Activated CD4-positive, alpha-beta memory T cell treated with anti-CD3 and anti-CD28 coated beads for 36 hours (primary cell): Measurements from ENCODE around the gene PSMA6. TPM values are rescaled to one million over a fixed set of nuclear protein-coding genes. Genes with fewer than 3 reads are reported as not detected.
A peak's percentile ranks its signal among the peaks of the same experiment; 100 is the strongest.
"Not testable (repeated sequence)": the region's sequence is repeated elsewhere in the genome, so short reads cannot be mapped to it uniquely, and the experiment has no call there.

ENCODE experiments used
- CTCF ChIA-PET: fragments of 350-600 bp; sonication (Branson Sonifier 250); formaldehyde crosslinking; loops from one replicate; lab custom pipeline; 2021; ENCODE audit warnings: antibody characterized with exemption, inconsistent platforms; lab: Charles Lee
- POLR2A ChIA-PET: fragments of 350-600 bp; sonication (Branson Sonifier 250); formaldehyde crosslinking; loops from one replicate; lab custom pipeline; 2021; ENCODE audit warnings: antibody characterized with exemption; lab: Charles Lee
- DNase-seq: peaks from one replicate; pipeline ENCODE4 v3.0.0-alpha.2; 2020
- H3K27ac Mint-ChIP-seq: one replicate; pipeline ENCODE4 v1.8.0; 2021; ENCODE audit warnings: mixed read lengths
- H3K27me3 Mint-ChIP-seq: one replicate; pipeline ENCODE4 v1.8.0; 2021; ENCODE audit warnings: mixed read lengths
- H3K36me3 Mint-ChIP-seq: one replicate; pipeline ENCODE4 v1.8.0; 2021; ENCODE audit warnings: mixed read lengths
- H3K4me1 Mint-ChIP-seq: one replicate; pipeline ENCODE4 v1.8.0; 2021; ENCODE audit warnings: low read depth, mixed read lengths
- H3K4me3 Mint-ChIP-seq: one replicate; pipeline ENCODE4 v1.8.0; 2021; ENCODE audit warnings: mild to moderate bottlenecking, mixed read lengths
- H3K9me3 Mint-ChIP-seq: one replicate; pipeline ENCODE4 v1.8.0; 2021; ENCODE audit warnings: mixed read lengths
- intact Hi-C: fragments of 100-400 bp; cut with micrococcal nuclease; formaldehyde crosslinking; loops from one replicate; pipeline ENCODE4 v1.15.1; 2023
- total RNA-seq, 2 experiments: library from RNA; stranded (reverse); gene quantifications; one replicate each; pipeline ENCODE4 v1.2.3, GENCODE V29; 2021

The PSMA6 gene
- total RNA-seq, 2 experiments from 2014 or later, result 407 to 425 TPM

GRCh38 chr14:35320472-35320871 is 28.3 kb downstream of the PSMA6 start:
- no peak for DNase-seq
- Mint-ChIP-seq H3K4me1 (no peaks in the 10 kb centered on the region), H3K4me3 (no peak overlapping the region), H3K27me3 (no peaks in the 10 kb centered on the region), H3K27ac (no peak overlapping the region), H3K9me3 (no peaks in the 10 kb centered on the region), H3K36me3 (peaks cover 25% of the 10 kb centered on the region)
- ChIA-PET CTCF (no interaction called here), POLR2A (no interaction called here)
- intact Hi-C loops, result no loop called here

GRCh38 chr14:35326375-35326774 is 34.2 kb downstream of the PSMA6 start:
- no peak overlapping the region for H3K4me3 Mint-ChIP-seq
- H3K9me3 Mint-ChIP-seq, result no peaks in the 10 kb centered on the region
- intact Hi-C loops, result no loop called here
- CTCF ChIA-PET, result no interaction called here
- POLR2A ChIA-PET, result no interaction called here
- H3K4me1 Mint-ChIP-seq, result no peaks in the 10 kb centered on the region
- H3K27me3 Mint-ChIP-seq, result no peaks in the 10 kb centered on the region
- H3K27ac Mint-ChIP-seq, result no peak overlapping the region
- DNase-seq, result no peak
- no peaks in the 10 kb centered on the region for H3K36me3 Mint-ChIP-seq

GRCh38 chr14:35331605-35332516 is 39.7 kb downstream of the PSMA6 start:
- H3K9me3 Mint-ChIP-seq, result no peaks in the 10 kb centered on the region
- H3K27ac Mint-ChIP-seq, result peak overlapping the region; percentile 95
- H3K36me3 Mint-ChIP-seq, result no peaks in the 10 kb centered on the region
- intact Hi-C loops, result no loop called here
- peaks cover 30% of the 10 kb centered on the region for H3K4me1 Mint-ChIP-seq
- H3K4me3 Mint-ChIP-seq, result no peak overlapping the region
- CTCF ChIA-PET, result interaction anchor here (1.0 to 2.4 kb wide), 3 partner anchors 17 to 31 kb away, joined by 3 to 7 read pairs (median 5); no protein-coding TSS in a partner anchor
- POLR2A ChIA-PET, result interaction anchor here (0.7 to 2.8 kb wide), 3 partner anchors 18 to 375 kb away, joined by 3 to 20 read pairs (median 17); no protein-coding TSS in a partner anchor
- DNase-seq, result no peak
- no peaks in the 10 kb centered on the region for H3K27me3 Mint-ChIP-seq

- no peaks in the 10 kb centered on the region for H3K27me3 Mint-ChIP-seq
- H3K4me1 Mint-ChIP-seq, result peaks cover 30% of the 10 kb centered on the region
- peak overlapping the region; percentile 52 for H3K4me3 Mint-ChIP-seq
- ChIA-PET POLR2A (interaction anchor here (0.6 to 3.4 kb wide), 14 partner anchors 10 to 376 kb away, joined by 3 to 75 read pairs (median 4); partner anchors contain the start of genes NFKBIA and PSMA6), CTCF (interaction anchor here (0.6 to 2.4 kb wide), 7 partner anchors 18 to 748 kb away, joined by 3 to 7 read pairs (median 4); partner anchors contain the start of gene NFKBIA)
- H3K27ac Mint-ChIP-seq, result peak overlapping the region; percentile 95
- H3K9me3 Mint-ChIP-seq, result no peaks in the 10 kb centered on the region
- no peaks in the 10 kb centered on the region for H3K36me3 Mint-ChIP-seq
- DNase-seq, result peak; percentile 83
- intact Hi-C loops, result loop anchor here (1.0 kb wide), 6 partner anchors 17 to 72 kb away; partner anchors contain the start of genes NFKBIA and PSMA6
These were observed 40.5 kb downstream of the PSMA6 start for GRCh38 chr14:35332517-35333263.

- CTCF ChIA-PET, result interaction anchor here (0.8 to 2.4 kb wide), 9 partner anchors 18 to 103 kb away, joined by 3 to 7 read pairs (median 3); partner anchors contain the start of gene NFKBIA
- Mint-ChIP-seq H3K36me3 (no peaks in the 10 kb centered on the region), H3K27me3 (no peaks in the 10 kb centered on the region), H3K9me3 (no peaks in the 10 kb centered on the region), H3K4me3 (peak overlapping the region; percentile 52), H3K27ac (peak overlapping the region; percentile 95), H3K4me1 (peaks cover 30% of the 10 kb centered on the region)
- DNase-seq, result no peak
- intact Hi-C loops, result loop anchor here (1.0 kb wide), 6 partner anchors 18 to 71 kb away; partner anchors contain the start of genes NFKBIA and PSMA6
- POLR2A ChIA-PET, result interaction anchor here (0.6 to 3.4 kb wide), 14 partner anchors 9 to 352 kb away, joined by 3 to 75 read pairs (median 4); partner anchors contain the start of genes NFKBIA and PSMA6
These were observed 41.1 kb downstream of the PSMA6 start for GRCh38 chr14:35333264-35333730.

- DNase-seq, result peak; percentile 70
- ChIA-PET CTCF (interaction anchor here (0.8 to 2.4 kb wide), 7 partner anchors 19 to 83 kb away, joined by 3 to 7 read pairs (median 3); partner anchors contain the start of gene NFKBIA), POLR2A (interaction anchor here (0.7 to 3.4 kb wide), 11 partner anchors 9 to 68 kb away, joined by 3 to 75 read pairs (median 4); partner anchors contain the start of genes NFKBIA and PSMA6)
- intact Hi-C loops, result loop anchor here (1.0 kb wide), 6 partner anchors 19 to 70 kb away; partner anchors contain the start of genes NFKBIA and PSMA6
- peak overlapping the region; percentile 95 for H3K27ac Mint-ChIP-seq
- H3K4me3 Mint-ChIP-seq, result peak overlapping the region; percentile 5
- H3K27me3 Mint-ChIP-seq, result no peaks in the 10 kb centered on the region
- no peaks in the 10 kb centered on the region for H3K36me3 Mint-ChIP-seq
- H3K9me3 Mint-ChIP-seq, result no peaks in the 10 kb centered on the region
- peaks cover 30% of the 10 kb centered on the region for H3K4me1 Mint-ChIP-seq
These were observed 41.9 kb downstream of the PSMA6 start for GRCh38 chr14:35333797-35334743.

GRCh38 chr14:35335388-35336092 is 43.4 kb downstream of the PSMA6 start:
- Mint-ChIP-seq H3K9me3 (no peaks in the 10 kb centered on the region), H3K4me1 (peaks cover 30% of the 10 kb centered on the region), H3K27ac (no peak overlapping the region), H3K4me3 (no peak overlapping the region), H3K27me3 (no peaks in the 10 kb centered on the region), H3K36me3 (no peaks in the 10 kb centered on the region)
- ChIA-PET POLR2A (interaction anchor here (3.4 kb wide), 1 partner anchor 67 kb away, joined by 75 read pairs; the partner anchor contains the start of gene NFKBIA), CTCF (no interaction called here)
- no peak for DNase-seq
- intact Hi-C loops, result no loop called here

- H3K4me3 Mint-ChIP-seq, H3K27me3 Mint-ChIP-seq, H3K27ac Mint-ChIP-seq, CTCF ChIA-PET, DNase-seq, intact Hi-C loops, H3K9me3 Mint-ChIP-seq, POLR2A ChIA-PET, H3K36me3 Mint-ChIP-seq: not testable (repeated sequence)
- H3K4me1 Mint-ChIP-seq, result peaks cover 30% of the 10 kb centered on the region
These were observed 44.0 kb downstream of the PSMA6 start for GRCh38 chr14:35336171-35336493.

- Mint-ChIP-seq H3K4me1 (peaks cover 28% of the 10 kb centered on the region), H3K27me3 (no peaks in the 10 kb centered on the region), H3K27ac (no peak overlapping the region), H3K4me3 (no peak overlapping the region), H3K9me3 (no peaks in the 10 kb centered on the region), H3K36me3 (no peaks in the 10 kb centered on the region)
- CTCF ChIA-PET, result no interaction called here
- intact Hi-C loops, result no loop called here
- POLR2A ChIA-PET, result no interaction called here
- DNase-seq, result no peak
These were observed 44.5 kb downstream of the PSMA6 start for GRCh38 chr14:35336494-35337268.
